ENCODE data around the gene NOL12. TPM values are rescaled to one million over a fixed set of nuclear protein-coding genes. Genes with fewer than 3 reads are reported as not detected.

NOL12 gene
- total RNA-seq, 1 experiment from 2014 or later, result 31.4 TPM

DNA sequence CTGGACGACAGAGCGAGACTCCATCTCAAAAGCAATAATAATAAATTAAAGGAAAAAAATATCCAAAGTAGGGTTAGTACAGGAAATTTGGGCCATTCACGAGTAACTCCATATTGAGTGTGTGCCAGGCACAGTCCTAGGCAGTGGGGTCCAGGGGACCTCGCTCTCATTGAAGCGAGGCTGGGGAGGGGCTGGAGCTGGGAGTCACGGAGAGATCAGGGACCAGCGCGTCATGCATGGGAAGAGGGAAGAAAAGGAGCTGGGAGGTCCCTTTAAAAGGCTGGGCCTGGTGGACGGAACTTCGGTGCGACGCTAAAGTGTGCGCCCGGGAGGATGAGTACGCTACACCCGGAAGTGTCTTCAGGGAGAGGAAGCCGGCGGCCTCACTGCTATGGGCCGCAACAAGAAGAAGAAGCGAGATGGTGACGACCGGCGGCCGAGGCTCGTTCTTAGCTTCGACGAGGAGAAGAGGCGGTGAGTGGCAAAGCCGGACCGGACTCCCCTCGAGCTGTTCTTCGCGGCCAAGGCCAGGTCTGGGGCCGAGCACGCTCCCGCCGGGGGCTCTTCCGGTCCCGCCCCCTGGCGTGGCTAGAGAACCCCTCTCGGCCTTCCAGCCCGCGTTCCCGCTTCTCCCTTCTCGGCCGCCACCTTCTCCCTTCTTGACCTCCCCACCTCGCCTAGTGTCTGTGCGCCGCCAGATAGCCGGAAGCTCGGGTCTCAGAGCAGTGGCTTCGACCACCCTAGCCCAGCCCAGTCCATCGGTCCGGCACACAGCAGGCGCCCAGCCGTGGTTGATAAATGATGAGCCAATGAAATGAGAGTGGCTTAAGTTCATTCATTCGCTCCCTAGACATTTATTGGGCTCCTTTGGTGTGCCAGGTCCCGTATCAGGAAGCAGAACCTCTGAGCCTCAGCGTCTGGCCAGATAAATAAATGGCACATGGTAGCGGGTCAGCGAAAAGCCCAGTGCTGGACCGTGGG, at the start of gene NOL12 (continued):
- TF ChIP-seq EZH2phosphoT487 (IDR thresholded peaks at IDR 0.05; ENCODE audit: borderline replicate concordance) (no peak), YY1 (IDR thresholded peaks at IDR 0.05; ENCODE audit: extremely low read depth, insufficient replicate concordance, low read depth, low read length) (peak; percentile 51), EZH2 (IDR thresholded peaks at IDR 0.05) (no peak)
- TF ChIP-seq, protein P1, sequence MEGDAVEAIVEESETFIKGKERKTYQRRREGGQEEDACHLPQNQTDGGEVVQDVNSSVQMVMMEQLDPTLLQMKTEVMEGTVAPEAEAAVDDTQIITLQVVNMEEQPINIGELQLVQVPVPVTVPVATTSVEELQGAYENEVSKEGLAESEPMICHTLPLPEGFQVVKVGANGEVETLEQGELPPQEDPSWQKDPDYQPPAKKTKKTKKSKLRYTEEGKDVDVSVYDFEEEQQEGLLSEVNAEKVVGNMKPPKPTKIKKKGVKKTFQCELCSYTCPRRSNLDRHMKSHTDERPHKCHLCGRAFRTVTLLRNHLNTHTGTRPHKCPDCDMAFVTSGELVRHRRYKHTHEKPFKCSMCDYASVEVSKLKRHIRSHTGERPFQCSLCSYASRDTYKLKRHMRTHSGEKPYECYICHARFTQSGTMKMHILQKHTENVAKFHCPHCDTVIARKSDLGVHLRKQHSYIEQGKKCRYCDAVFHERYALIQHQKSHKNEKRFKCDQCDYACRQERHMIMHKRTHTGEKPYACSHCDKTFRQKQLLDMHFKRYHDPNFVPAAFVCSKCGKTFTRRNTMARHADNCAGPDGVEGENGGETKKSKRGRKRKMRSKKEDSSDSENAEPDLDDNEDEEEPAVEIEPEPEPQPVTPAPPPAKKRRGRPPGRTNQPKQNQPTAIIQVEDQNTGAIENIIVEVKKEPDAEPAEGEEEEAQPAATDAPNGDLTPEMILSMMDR (IDR thresholded peaks at IDR 0.05 in 2 of 3, conservative IDR thresholded peaks at IDR 0.05 in 1 of 3; ENCODE audit: borderline replicate concordance in 1 of 3, insufficient read depth in 1 of 3, low read depth in 2 of 3, low read length in 2 of 3), result no peak

- ATAC-seq (no peak), DNase-seq (ENCODE audit: low read depth, low spot score) (no peak)
- TF ChIP-seq EZH2phosphoT487 (IDR thresholded peaks at IDR 0.05; ENCODE audit: borderline replicate concordance), result no peak
- TF ChIP-seq ELF1 (IDR thresholded peaks at IDR 0.05; ENCODE audit: borderline replicate concordance, low read depth), result no peak
- TF ChIP-seq, protein P2, sequence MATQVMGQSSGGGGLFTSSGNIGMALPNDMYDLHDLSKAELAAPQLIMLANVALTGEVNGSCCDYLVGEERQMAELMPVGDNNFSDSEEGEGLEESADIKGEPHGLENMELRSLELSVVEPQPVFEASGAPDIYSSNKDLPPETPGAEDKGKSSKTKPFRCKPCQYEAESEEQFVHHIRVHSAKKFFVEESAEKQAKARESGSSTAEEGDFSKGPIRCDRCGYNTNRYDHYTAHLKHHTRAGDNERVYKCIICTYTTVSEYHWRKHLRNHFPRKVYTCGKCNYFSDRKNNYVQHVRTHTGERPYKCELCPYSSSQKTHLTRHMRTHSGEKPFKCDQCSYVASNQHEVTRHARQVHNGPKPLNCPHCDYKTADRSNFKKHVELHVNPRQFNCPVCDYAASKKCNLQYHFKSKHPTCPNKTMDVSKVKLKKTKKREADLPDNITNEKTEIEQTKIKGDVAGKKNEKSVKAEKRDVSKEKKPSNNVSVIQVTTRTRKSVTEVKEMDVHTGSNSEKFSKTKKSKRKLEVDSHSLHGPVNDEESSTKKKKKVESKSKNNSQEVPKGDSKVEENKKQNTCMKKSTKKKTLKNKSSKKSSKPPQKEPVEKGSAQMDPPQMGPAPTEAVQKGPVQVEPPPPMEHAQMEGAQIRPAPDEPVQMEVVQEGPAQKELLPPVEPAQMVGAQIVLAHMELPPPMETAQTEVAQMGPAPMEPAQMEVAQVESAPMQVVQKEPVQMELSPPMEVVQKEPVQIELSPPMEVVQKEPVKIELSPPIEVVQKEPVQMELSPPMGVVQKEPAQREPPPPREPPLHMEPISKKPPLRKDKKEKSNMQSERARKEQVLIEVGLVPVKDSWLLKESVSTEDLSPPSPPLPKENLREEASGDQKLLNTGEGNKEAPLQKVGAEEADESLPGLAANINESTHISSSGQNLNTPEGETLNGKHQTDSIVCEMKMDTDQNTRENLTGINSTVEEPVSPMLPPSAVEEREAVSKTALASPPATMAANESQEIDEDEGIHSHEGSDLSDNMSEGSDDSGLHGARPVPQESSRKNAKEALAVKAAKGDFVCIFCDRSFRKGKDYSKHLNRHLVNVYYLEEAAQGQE (IDR thresholded peaks at IDR 0.05; ENCODE audit: low read depth), result no peak
- TF ChIP-seq FOSL1 (IDR thresholded peaks at IDR 0.05; ENCODE audit: low read depth), result no peak
- no peak for TF ChIP-seq RAD21 (IDR thresholded peaks at IDR 0.05; ENCODE audit: low read depth)
- no peak for TF ChIP-seq SIN3A (IDR thresholded peaks at IDR 0.05; ENCODE audit: low read depth)
- no peak for TF ChIP-seq POLR2A (IDR thresholded peaks at IDR 0.05; ENCODE audit: borderline replicate concordance, extremely low read depth, insufficient read depth, insufficient read length)
- TF ChIP-seq, protein P3, sequence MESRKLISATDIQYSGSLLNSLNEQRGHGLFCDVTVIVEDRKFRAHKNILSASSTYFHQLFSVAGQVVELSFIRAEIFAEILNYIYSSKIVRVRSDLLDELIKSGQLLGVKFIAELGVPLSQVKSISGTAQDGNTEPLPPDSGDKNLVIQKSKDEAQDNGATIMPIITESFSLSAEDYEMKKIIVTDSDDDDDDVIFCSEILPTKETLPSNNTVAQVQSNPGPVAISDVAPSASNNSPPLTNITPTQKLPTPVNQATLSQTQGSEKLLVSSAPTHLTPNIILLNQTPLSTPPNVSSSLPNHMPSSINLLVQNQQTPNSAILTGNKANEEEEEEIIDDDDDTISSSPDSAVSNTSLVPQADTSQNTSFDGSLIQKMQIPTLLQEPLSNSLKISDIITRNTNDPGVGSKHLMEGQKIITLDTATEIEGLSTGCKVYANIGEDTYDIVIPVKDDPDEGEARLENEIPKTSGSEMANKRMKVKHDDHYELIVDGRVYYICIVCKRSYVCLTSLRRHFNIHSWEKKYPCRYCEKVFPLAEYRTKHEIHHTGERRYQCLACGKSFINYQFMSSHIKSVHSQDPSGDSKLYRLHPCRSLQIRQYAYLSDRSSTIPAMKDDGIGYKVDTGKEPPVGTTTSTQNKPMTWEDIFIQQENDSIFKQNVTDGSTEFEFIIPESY (IDR thresholded peaks at IDR 0.05; ENCODE audit: extremely low read depth, insufficient replicate concordance, low read length), result no peak
- no peak for TF ChIP-seq POLR2AphosphoS5 (IDR thresholded peaks at IDR 0.05; ENCODE audit: low read depth, low read length)
- TF ChIP-seq ZNF274 (IDR thresholded peaks at IDR 0.05; ENCODE audit: low read depth, low read length), result no peak
- no peak for TF ChIP-seq SP1 (IDR thresholded peaks at IDR 0.05; ENCODE audit: low read depth)
- no peaks in the 10 kb centered on the region for H4K20me1 ChIP-seq (ENCODE audit: insufficient read depth)
- intact Hi-C loops (cut with micrococcal nuclease), result loop anchor here (5.0 kb wide), 1 partner anchor 155 kb away; no protein-coding TSS in a partner anchor
- POLR2A ChIA-PET, result interaction anchor here (0.5 to 2.6 kb wide), 4 partner anchors 21 to 157 kb away, joined by 3 to 6 read pairs (median 4); partner anchors contain the start of genes LGALS1 and PDXP
- peak overlapping the region; percentile 5; the same call in 1 of the 2 replicates for H3K9ac ChIP-seq (ENCODE audit: low read length)
- CTCF ChIA-PET, result interaction anchor here (1.0 to 1.8 kb wide), 5 partner anchors 9 to 91 kb away, joined by 3 to 5 read pairs (median 3); no protein-coding TSS in a partner anchor
- H3K9me2 ChIP-seq (ENCODE audit: insufficient read depth), result no peaks in the 10 kb centered on the region
- RAD21 ChIA-PET (ENCODE audit: low non-redundant PET in 1 of 2, low total read pairs in 2 of 2, uncharacterized antibody in 2 of 2, unreplicated experiment in 2 of 2), result no interaction called here
- peak overlapping the region; percentile 44; the same call in 1 of the 2 replicates for H3K4me2 ChIP-seq (ENCODE audit: low read length)
- H2AFZ ChIP-seq (ENCODE audit: low read depth, low read length, poor library complexity, severe bottlenecking), result no peak overlapping the region
- H3K27me3 ChIP-seq (ENCODE audit: insufficient read depth, low read length), result no peaks in the 10 kb centered on the region
- no peaks in the 10 kb centered on the region for H3K9me3 ChIP-seq (ENCODE audit: control insufficient read depth in 1 of 2, insufficient read depth in 1 of 2, low read depth in 1 of 2, low read length in 2 of 2)
- no peaks in the 10 kb centered on the region; a peak in 1 of 4 replicates for H3K36me3 ChIP-seq (ENCODE audit: control insufficient read depth in 1 of 2, insufficient read depth in 2 of 2, low read length in 2 of 2)
- no peak overlapping the region for H3K4me3 ChIP-seq (replicated peaks in 1 of 2; ENCODE audit: low read depth in 1 of 2, low read length in 2 of 2)
- peaks cover 14% of the 10 kb centered on the region for H3K79me2 ChIP-seq (ENCODE audit: insufficient read depth, low read length)
- no peak overlapping the region for H3K27ac ChIP-seq (ENCODE audit: low read depth, low read length)
- H3K4me1 ChIP-seq (ENCODE audit: control insufficient read depth in 1 of 2, insufficient read depth in 2 of 2, low read length in 2 of 2), result peaks cover 31 to 62% of the 10 kb centered on the region in 2 experiments; a peak in 3 of 4 replicates
- no TSS peak for BruUV-seq (replicated peaks)
Measured at GRCh38 chr22:37636949-37637273, 49.2 kb upstream of the NOL12 start.

All from HCT116 (cell line).